Dermis microvascular lymphatic vessel endothelial cell (primary cell): Measurements from ENCODE around the gene PIWIL1. TPM values are rescaled to one million over a fixed set of nuclear protein-coding genes. Genes with fewer than 3 reads are reported as not detected.

ENCODE experiments used
- DNase-seq, 2 donors: peaks; one replicate each; pipeline versions ENCODE4 v3.0.0 to v3.0.0-alpha.2; 2010; ENCODE audit warnings: low read depth in 2 of 2
- total RNA-seq: library from RNA; depleted of rRNA; stranded (reverse); fragments of >200 nt; gene quantifications from 2 replicates; pipeline ENCODE4 v1.2.1, GENCODE V29; 2014

Gene PIWIL1
- total RNA-seq: under 0.01 TPM in 1 of 2 replicates, not detected in the other

- no peak for DNase-seq
Observed at GRCh38 chr12:130337488-130338303, at the start of gene PIWIL1. PIWIL1 (plus strand) TSS chr12:130337887; CDS start chr12:130342592, 4,705 bp downstream.

GRCh38 chr12:130288206-130288605 lies 49.5 kb upstream of the PIWIL1 start:
- no peak for DNase-seq

- no peak for DNase-seq
Observed at GRCh38 chr12:130288691-130289090, 49.0 kb upstream of the PIWIL1 start.

GRCh38 chr12:130290114-130290513 lies 47.6 kb upstream of the PIWIL1 start:
- no peak for DNase-seq

GRCh38 chr12:130298322-130299021 lies 39.2 kb upstream of the PIWIL1 start:
- no peak for DNase-seq

- no peak for DNase-seq
Observed at GRCh38 chr12:130299574-130299973, 38.1 kb upstream of the PIWIL1 start.

- no peak for DNase-seq
Observed at GRCh38 chr12:130300090-130300489, 37.6 kb upstream of the PIWIL1 start.

GRCh38 chr12:130300737-130301535 lies 36.8 kb upstream of the PIWIL1 start:
- DNase-seq: no peak

- DNase-seq: no peak
Observed at GRCh38 chr12:130301559-130301958, 36.1 kb upstream of the PIWIL1 start.

- DNase-seq: no peak
Observed at GRCh38 chr12:130303781-130304180, 33.9 kb upstream of the PIWIL1 start.

GRCh38 chr12:130307859-130308258 lies 29.8 kb upstream of the PIWIL1 start:
- DNase-seq: no peak

GRCh38 chr12:130308393-130308792 lies 29.3 kb upstream of the PIWIL1 start:
- DNase-seq: no peak

- no peak for DNase-seq
Observed at GRCh38 chr12:130316251-130316650, 21.4 kb upstream of the PIWIL1 start.

GRCh38 chr12:130320536-130320935 lies 17.2 kb upstream of the PIWIL1 start:
- DNase-seq: no peak

GRCh38 chr12:130322263-130322662 lies 15.4 kb upstream of the PIWIL1 start:
- DNase-seq: no peak

GRCh38 chr12:130330685-130331084 lies 7.0 kb upstream of the PIWIL1 start:
- DNase-seq: no peak

GRCh38 chr12:130331146-130331545 lies 6.5 kb upstream of the PIWIL1 start:
- DNase-seq: no peak

GRCh38 chr12:130333341-130333740 lies 4.3 kb upstream of the PIWIL1 start:
- DNase-seq: no peak

GRCh38 chr12:130334399-130334798 lies 3.3 kb upstream of the PIWIL1 start:
- no peak for DNase-seq

- DNase-seq: no peak
Observed at GRCh38 chr12:130334937-130335336, 2.8 kb upstream of the PIWIL1 start.

GRCh38 chr12:130335517-130336392 lies 1.9 kb upstream of the PIWIL1 start:
- DNase-seq: peak; percentile 65
